GM20000 (cell line): ENCODE results near the gene ALB.
A peak's percentile ranks its signal among the peaks of the same experiment; 100 is the strongest.

Experiments
- DNase-seq: peaks from one replicate; pipeline ENCODE4 v3.0.0; 2012; ENCODE audit warnings: low spot score
- CTCF ChIP-seq: IDR thresholded peaks from 2 replicates; pipeline ENCODE4 v1.5.1; 2012; ENCODE audit warnings: mild to moderate bottlenecking, control low read depth; ENCODE audit errors: extremely low read depth, missing control alignments

ALB gene

GRCh38 chr4:73439445-73439844 is 35.4 kb downstream of the ALB start:
- TF ChIP-seq CTCF, result no peak

GRCh38 chr4:73439991-73440390 is 35.9 kb downstream of the ALB start:
- TF ChIP-seq CTCF, result no peak

More at GRCh38 chr4:73439445-73439844, 35.4 kb downstream of the ALB start:
- no peak for DNase-seq

GRCh38 chr4:73440653-73441052 is 36.6 kb downstream of the ALB start:
- TF ChIP-seq CTCF, result no peak
- no peak for DNase-seq

More at GRCh38 chr4:73439991-73440390, 35.9 kb downstream of the ALB start:
- DNase-seq, result no peak

GRCh38 chr4:73442275-73442674 is 38.2 kb downstream of the ALB start:
- DNase-seq, result no peak
- TF ChIP-seq CTCF, result no peak

- no peak for TF ChIP-seq CTCF
- no peak for DNase-seq
Measured at GRCh38 chr4:73443224-73443623, 39.1 kb downstream of the ALB start.

GRCh38 chr4:73445383-73446335 is 41.6 kb downstream of the ALB start:
- TF ChIP-seq CTCF, result no peak
- no peak for DNase-seq

- peak; percentile 80 for TF ChIP-seq CTCF
- peak; percentile 51 for DNase-seq
Measured at GRCh38 chr4:73446336-73446938, 42.4 kb downstream of the ALB start.
